ENCODE results near the gene NXN. TPM values are rescaled to one million over a fixed set of nuclear protein-coding genes. Genes with fewer than 3 reads are reported as not detected.
"Not testable (repeated sequence)": the region's sequence is repeated elsewhere in the genome, so short reads cannot be mapped to it uniquely, and the experiment has no call there.

Gene NXN
- total RNA-seq, 2 donors from 2014 or later: 0.37 to 0.95 TPM

DNA sequence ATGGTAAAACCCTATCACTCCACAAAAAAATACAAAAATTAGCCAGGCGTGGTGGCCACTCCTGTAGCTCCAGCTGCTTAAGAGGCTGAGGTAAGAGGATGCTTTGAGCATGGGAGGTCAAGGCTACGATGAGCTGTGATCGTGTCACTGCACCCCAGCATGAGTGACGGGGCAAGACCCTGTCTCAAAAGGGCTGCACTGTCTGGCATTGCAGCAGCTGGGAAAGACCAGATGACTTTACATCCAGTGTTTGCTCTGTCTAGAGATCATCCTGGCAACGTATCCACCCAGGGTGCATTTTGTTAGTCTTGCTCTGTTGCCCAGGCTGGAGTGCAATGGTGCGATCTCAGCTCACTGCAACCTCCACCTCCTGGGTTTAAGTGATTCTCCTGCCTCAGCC lies 145.4 kb downstream of the NXN start:
- H3K27ac Mint-ChIP-seq: no peak overlapping the region
- no peak for ATAC-seq (replicated peaks)
- no peaks in the 10 kb centered on the region for H3K4me1 Mint-ChIP-seq
- no peaks in the 10 kb centered on the region for H3K36me3 Mint-ChIP-seq (ENCODE audit: low read depth)
- peaks cover 7% of the 10 kb centered on the region for H3K27me3 Mint-ChIP-seq
- no peaks in the 10 kb centered on the region for H3K9me3 Mint-ChIP-seq
- H3K4me3 Mint-ChIP-seq: no peak overlapping the region

DNA sequence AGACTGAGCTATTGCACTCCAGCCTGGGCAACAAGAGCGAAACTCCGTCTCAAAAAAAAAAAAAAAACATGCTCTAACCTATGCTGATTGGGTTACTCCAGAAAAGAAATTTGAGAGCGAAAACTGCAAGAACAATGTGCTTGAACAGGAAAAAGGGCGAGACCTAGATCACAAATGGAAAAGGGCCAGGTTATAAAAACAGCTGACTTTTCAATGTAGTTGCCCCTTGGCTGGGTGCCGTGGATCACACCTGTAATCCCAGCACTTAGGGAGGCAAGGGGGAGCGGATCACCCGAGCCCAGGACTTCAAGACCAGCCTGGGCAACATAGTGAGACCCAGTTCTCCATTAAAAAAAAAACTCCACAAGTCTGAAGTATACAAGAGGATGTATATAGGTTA lies 148.6 kb downstream of the NXN start:
- Mint-ChIP-seq H3K36me3 (ENCODE audit: low read depth) (no peaks in the 10 kb centered on the region), H3K4me3 (no peak overlapping the region), H3K27ac (no peak overlapping the region), H3K4me1 (no peaks in the 10 kb centered on the region), H3K27me3 (peaks cover 3% of the 10 kb centered on the region), H3K9me3 (no peaks in the 10 kb centered on the region)
- no peak for ATAC-seq (replicated peaks)

GRCh38 chr17:830381-830780 lies 149.2 kb downstream of the NXN start:
- Mint-ChIP-seq H3K36me3 (ENCODE audit: low read depth) (no peaks in the 10 kb centered on the region), H3K27me3 (peaks cover 3% of the 10 kb centered on the region), H3K4me1 (no peaks in the 10 kb centered on the region), H3K9me3 (no peaks in the 10 kb centered on the region), H3K27ac (no peak overlapping the region), H3K4me3 (no peak overlapping the region)
- no peak for ATAC-seq (replicated peaks)

- H3K4me3 Mint-ChIP-seq; H3K4me1 Mint-ChIP-seq; H3K9me3 Mint-ChIP-seq; H3K27me3 Mint-ChIP-seq; H3K36me3 Mint-ChIP-seq (ENCODE audit: low read depth); ATAC-seq (replicated peaks); H3K27ac Mint-ChIP-seq: not testable (repeated sequence)
Measured at GRCh38 chr17:829614-830013, 150.0 kb downstream of the NXN start.

- peaks cover 3% of the 10 kb centered on the region for H3K27me3 Mint-ChIP-seq
- H3K27ac Mint-ChIP-seq: no peak overlapping the region
- no peaks in the 10 kb centered on the region for H3K36me3 Mint-ChIP-seq (ENCODE audit: low read depth)
- no peaks in the 10 kb centered on the region for H3K4me1 Mint-ChIP-seq
- ATAC-seq (replicated peaks): no peak
- no peaks in the 10 kb centered on the region for H3K9me3 Mint-ChIP-seq
- H3K4me3 Mint-ChIP-seq: no peak overlapping the region
Measured at GRCh38 chr17:828761-829160, 150.8 kb downstream of the NXN start.

DNA sequence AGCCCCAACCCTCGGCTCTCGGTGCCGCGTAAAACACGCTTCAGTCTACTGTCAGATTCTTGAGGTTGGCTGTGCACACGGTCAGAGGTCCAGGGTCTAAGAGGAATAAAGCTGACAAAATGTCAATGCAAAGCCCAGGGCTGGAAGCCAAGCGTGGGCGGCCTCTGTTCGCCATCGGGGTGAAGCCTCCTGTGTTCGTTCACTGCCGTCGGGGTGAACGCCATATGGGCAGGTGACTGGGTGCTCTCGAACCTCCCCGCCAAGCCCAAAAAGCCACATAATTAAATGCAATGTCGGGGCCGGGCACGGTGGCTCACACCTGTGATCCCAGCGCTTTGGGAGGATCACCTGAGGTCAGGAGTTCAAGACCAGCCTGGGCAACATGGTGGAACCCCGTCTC lies 152.8 kb downstream of the NXN start:
- no peak overlapping the region for H3K4me3 Mint-ChIP-seq
- H3K9me3 Mint-ChIP-seq: no peaks in the 10 kb centered on the region
- peaks cover 3% of the 10 kb centered on the region for H3K27me3 Mint-ChIP-seq
- H3K27ac Mint-ChIP-seq: no peak overlapping the region
- no peaks in the 10 kb centered on the region for H3K36me3 Mint-ChIP-seq (ENCODE audit: low read depth)
- no peak for ATAC-seq (replicated peaks)
- no peaks in the 10 kb centered on the region for H3K4me1 Mint-ChIP-seq

DNA sequence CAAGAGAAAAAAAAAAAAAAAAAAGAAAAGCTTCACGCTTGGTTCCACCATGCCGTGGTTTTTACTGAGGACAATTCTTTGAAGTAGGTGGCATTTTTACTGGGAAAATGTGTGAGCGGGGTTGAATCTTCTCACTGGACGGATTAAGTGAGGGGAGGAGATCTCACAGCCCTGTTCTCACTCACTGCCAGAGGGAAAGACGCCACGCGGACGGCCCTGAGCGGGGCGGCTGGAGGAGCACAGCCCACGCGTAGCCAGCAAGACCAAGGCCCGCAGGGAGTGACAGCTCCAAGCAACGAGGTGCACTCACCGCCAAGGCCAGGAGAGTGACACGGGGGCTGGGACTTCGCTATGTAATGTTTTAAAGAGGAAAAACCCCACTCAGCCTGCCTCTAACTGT lies 154.4 kb downstream of the NXN start:
- Mint-ChIP-seq H3K4me1 (no peaks in the 10 kb centered on the region), H3K4me3 (no peak overlapping the region), H3K9me3 (no peaks in the 10 kb centered on the region), H3K27ac (no peak overlapping the region), H3K27me3 (peaks cover 3% of the 10 kb centered on the region), H3K36me3 (ENCODE audit: low read depth) (no peaks in the 10 kb centered on the region)
- no peak for ATAC-seq (replicated peaks)

GRCh38 chr17:824378-824777 lies 155.2 kb downstream of the NXN start:
- Mint-ChIP-seq H3K4me3 (no peak overlapping the region), H3K27ac (no peak overlapping the region), H3K9me3 (no peaks in the 10 kb centered on the region), H3K4me1 (no peaks in the 10 kb centered on the region), H3K27me3 (no peaks in the 10 kb centered on the region), H3K36me3 (ENCODE audit: low read depth) (no peaks in the 10 kb centered on the region)
- no peak for ATAC-seq (replicated peaks)

DNA sequence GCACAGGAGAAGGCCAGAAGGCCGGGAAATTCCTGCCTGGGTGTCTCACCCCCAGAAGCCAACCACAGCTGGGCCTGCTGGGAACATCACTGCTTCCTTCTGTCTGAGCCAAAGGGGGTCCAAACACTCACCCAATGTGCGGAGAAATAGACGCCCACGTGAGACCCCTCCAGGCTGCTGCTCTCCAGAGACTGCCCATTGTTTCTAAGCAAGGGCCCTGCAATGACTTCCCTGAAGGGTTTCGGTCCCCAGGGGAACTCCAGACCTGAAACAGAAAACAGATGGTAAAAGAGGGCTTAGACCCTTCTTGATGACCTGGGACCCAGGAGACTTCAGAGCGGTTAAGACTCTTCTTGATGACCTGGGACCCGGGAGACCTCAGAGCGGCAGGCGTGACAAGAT lies 156.1 kb downstream of the NXN start:
- Mint-ChIP-seq H3K27me3 (no peaks in the 10 kb centered on the region), H3K9me3 (no peaks in the 10 kb centered on the region), H3K27ac (no peak overlapping the region), H3K36me3 (ENCODE audit: low read depth) (no peaks in the 10 kb centered on the region), H3K4me1 (no peaks in the 10 kb centered on the region), H3K4me3 (no peak overlapping the region)
- ATAC-seq (replicated peaks): no peak

GRCh38 chr17:819251-819650 lies 160.3 kb downstream of the NXN start:
- H3K9me3 Mint-ChIP-seq: no peaks in the 10 kb centered on the region
- no peaks in the 10 kb centered on the region for H3K36me3 Mint-ChIP-seq (ENCODE audit: low read depth)
- H3K27me3 Mint-ChIP-seq: no peaks in the 10 kb centered on the region
- H3K27ac Mint-ChIP-seq: no peak overlapping the region
- H3K4me3 Mint-ChIP-seq: no peak overlapping the region
- H3K4me1 Mint-ChIP-seq: no peaks in the 10 kb centered on the region
- no peak for ATAC-seq (replicated peaks)

DNA sequence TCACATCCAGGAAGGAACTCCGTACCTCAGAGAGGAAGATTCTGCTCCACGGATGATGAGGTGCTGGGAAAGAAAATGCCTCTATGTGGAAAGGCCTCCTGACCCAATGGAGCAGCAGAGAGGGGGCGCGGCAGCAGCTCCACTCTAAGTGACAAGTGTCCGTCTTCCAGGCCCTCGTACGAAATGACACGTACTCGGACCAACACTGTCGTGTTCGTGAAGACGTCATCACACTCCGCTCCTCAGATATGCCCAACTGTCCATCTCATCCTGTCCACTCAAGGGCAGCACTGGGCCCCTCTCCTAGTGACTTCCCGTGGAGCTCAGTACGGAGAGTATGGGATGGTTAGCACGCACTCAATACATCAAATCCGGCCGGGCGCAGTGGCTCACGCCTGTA lies 165.2 kb downstream of the NXN start:
- H3K27me3 Mint-ChIP-seq: peaks cover 6% of the 10 kb centered on the region
- no peaks in the 10 kb centered on the region for H3K9me3 Mint-ChIP-seq
- no peak overlapping the region for H3K27ac Mint-ChIP-seq

GRCh38 chr17:812638-813204 lies 166.9 kb downstream of the NXN start:
- no peak for ATAC-seq (replicated peaks)
- Mint-ChIP-seq H3K9me3 (no peaks in the 10 kb centered on the region), H3K4me1 (no peaks in the 10 kb centered on the region)

More for the DNA sequence above, 165.2 kb downstream of the NXN start:
- Mint-ChIP-seq H3K4me3 (no peak overlapping the region), H3K4me1 (no peaks in the 10 kb centered on the region), H3K36me3 (ENCODE audit: low read depth) (no peaks in the 10 kb centered on the region)
- ATAC-seq (replicated peaks): no peak

GRCh38 chr17:811051-811784 lies 168.4 kb downstream of the NXN start:
- H3K27me3 Mint-ChIP-seq: peaks cover 6% of the 10 kb centered on the region

More at GRCh38 chr17:812638-813204, 166.9 kb downstream of the NXN start:
- H3K27me3 Mint-ChIP-seq: peaks cover 6% of the 10 kb centered on the region
- no peak overlapping the region for H3K27ac Mint-ChIP-seq
- no peak overlapping the region for H3K4me3 Mint-ChIP-seq
- H3K36me3 Mint-ChIP-seq (ENCODE audit: low read depth): no peaks in the 10 kb centered on the region

GRCh38 chr17:807523-808294 lies 171.9 kb downstream of the NXN start:
- H3K4me1 Mint-ChIP-seq: no peaks in the 10 kb centered on the region
- peaks cover 5% of the 10 kb centered on the region for H3K27me3 Mint-ChIP-seq

More at GRCh38 chr17:811051-811784, 168.4 kb downstream of the NXN start:
- no peaks in the 10 kb centered on the region for H3K4me1 Mint-ChIP-seq
- no peaks in the 10 kb centered on the region for H3K36me3 Mint-ChIP-seq (ENCODE audit: low read depth)
- no peaks in the 10 kb centered on the region for H3K9me3 Mint-ChIP-seq
- H3K27ac Mint-ChIP-seq: no peak overlapping the region
- H3K4me3 Mint-ChIP-seq: no peak overlapping the region
- ATAC-seq (replicated peaks): no peak

More at GRCh38 chr17:807523-808294, 171.9 kb downstream of the NXN start:
- Mint-ChIP-seq H3K9me3 (no peaks in the 10 kb centered on the region), H3K27ac (no peak overlapping the region), H3K4me3 (no peak overlapping the region), H3K36me3 (ENCODE audit: low read depth) (no peaks in the 10 kb centered on the region)
- ATAC-seq (replicated peaks): no peak

Measured in activated T-helper 17 cell treated with anti-CD3 and anti-CD28 coated beads, Interleukin-2, amount 50 U/mL, for 72 hours (primary cell).